Fibroblast of lung (primary cell): ENCODE measurements around the gene PBX4.

Source experiments
- EZH2 ChIP-seq: IDR thresholded peaks from 2 replicates; pipeline ENCODE4 v1.5.1; 2012; ENCODE audit warnings: low read length, control low read depth, mild to moderate bottlenecking; ENCODE audit errors: missing control alignments
- TF ChIP-seq, protein P1 (sequence below), 2 donors: IDR thresholded peaks in 1 of 2; conservative IDR thresholded peaks in 1 of 2; 1 replicate in 1 of 2; 2 replicates in 1 of 2; pipeline ENCODE4 v1.5.1; 2011 to 2012; ENCODE audit warnings: low read length in 2 of 2, control low read depth in 1 of 2, inconsistent platforms in 1 of 2, low read depth in 1 of 2, mild to moderate bottlenecking in 1 of 2

DNA sequence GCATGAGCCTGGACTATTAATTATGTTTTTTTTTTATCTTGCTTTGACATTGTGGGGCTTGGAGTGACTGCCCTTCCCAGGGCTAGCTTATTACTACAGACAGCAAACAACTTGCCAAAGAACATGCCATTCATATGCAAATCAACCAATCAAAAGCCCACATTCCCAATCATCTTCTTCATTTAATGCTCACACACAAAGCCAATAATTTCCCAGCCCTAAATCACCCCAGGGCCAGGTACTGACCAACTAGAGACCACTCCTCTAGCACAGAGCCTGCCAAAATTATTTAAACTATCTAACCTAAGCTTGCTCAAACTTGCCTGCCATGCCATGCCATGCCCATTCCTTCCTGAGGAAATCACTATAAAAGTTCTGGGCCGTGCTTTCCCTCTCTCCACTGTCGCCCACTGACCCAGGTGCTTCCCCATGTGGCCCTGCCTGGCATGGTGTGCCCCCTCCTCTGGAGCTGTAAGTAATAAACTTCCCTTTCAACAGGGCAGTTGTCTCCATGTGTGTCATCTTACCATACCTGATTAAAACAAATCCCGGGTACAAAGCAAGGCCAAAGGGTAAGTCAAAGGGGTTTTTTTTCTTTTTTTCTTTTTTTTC is 15.7 kb downstream of the PBX4 start:
- TF ChIP-seq, protein P1, sequence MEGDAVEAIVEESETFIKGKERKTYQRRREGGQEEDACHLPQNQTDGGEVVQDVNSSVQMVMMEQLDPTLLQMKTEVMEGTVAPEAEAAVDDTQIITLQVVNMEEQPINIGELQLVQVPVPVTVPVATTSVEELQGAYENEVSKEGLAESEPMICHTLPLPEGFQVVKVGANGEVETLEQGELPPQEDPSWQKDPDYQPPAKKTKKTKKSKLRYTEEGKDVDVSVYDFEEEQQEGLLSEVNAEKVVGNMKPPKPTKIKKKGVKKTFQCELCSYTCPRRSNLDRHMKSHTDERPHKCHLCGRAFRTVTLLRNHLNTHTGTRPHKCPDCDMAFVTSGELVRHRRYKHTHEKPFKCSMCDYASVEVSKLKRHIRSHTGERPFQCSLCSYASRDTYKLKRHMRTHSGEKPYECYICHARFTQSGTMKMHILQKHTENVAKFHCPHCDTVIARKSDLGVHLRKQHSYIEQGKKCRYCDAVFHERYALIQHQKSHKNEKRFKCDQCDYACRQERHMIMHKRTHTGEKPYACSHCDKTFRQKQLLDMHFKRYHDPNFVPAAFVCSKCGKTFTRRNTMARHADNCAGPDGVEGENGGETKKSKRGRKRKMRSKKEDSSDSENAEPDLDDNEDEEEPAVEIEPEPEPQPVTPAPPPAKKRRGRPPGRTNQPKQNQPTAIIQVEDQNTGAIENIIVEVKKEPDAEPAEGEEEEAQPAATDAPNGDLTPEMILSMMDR (conservative IDR thresholded peaks at IDR 0.05 in 1 of 2, IDR thresholded peaks at IDR 0.05 in 1 of 2; ENCODE audit: low read depth in 1 of 2, low read length in 2 of 2): no peak
- TF ChIP-seq EZH2: no peak
